PC-3 (cell line): ENCODE data around the gene CRTC3. TPM values are rescaled to one million over a fixed set of nuclear protein-coding genes. Genes with fewer than 3 reads are reported as not detected.

Experiments used
- ATAC-seq: fragments of 200-7000 bp; cut with Tn5 transposase; 2 replicates; pipeline ENCODE4 v1.9.1; 2020; ENCODE audit warnings: mild to moderate bottlenecking, moderate library complexity
- BruUV-seq: library from RNA; stranded (reverse); fragments of 400-500 nt; replicated peaks from 2 replicates; lab custom pipeline; 2021; lab: Mats Ljungman, UMichigan
- CTCF ChIA-PET: fragments of 300-600 bp; sonication (Branson Sonifier 250); formaldehyde crosslinking; loops from one replicate; lab custom pipeline; 2022; ENCODE audit warnings: antibody characterized with exemption; lab: Charles Lee
- POLR2A ChIA-PET: fragments of 300-600 bp; sonication (Branson Sonifier 250); formaldehyde crosslinking; loops from one replicate; lab custom pipeline; 2022; ENCODE audit warnings: antibody characterized with exemption; ENCODE audit not compliant: unreplicated experiment; lab: Charles Lee
- DNase-seq: peaks from one replicate; pipeline ENCODE4 v3.0.0-alpha.2; 2015
- H2AFZ ChIP-seq: fragments of 300-600 bp; sonication (generic); 2 replicates; pipeline ENCODE4 v1.6.0; 2016; ENCODE audit warnings: antibody characterized with exemption, low read length
- H3F3A ChIP-seq: fragments of 300-600 bp; sonication (generic); one replicate; pipeline ENCODE4 v1.6.0; 2017; ENCODE audit warnings: antibody characterized with exemption, low read length, control low read depth, mild to moderate bottlenecking; ENCODE audit not compliant: unreplicated experiment
- H3K27ac ChIP-seq: fragments of 300-600 bp; sonication (generic); 2 replicates; pipeline ENCODE4 v1.5.1; 2016; ENCODE audit warnings: mild to moderate bottlenecking, low read length
- H3K27me3 ChIP-seq: fragments of 300-600 bp; sonication (generic); 2 replicates; pipeline ENCODE4 v1.6.1; 2016; ENCODE audit warnings: low read length, mixed read lengths
- H3K36me3 ChIP-seq: fragments of 300-600 bp; sonication (generic); 2 replicates; pipeline ENCODE4 v1.6.1; 2016; ENCODE audit warnings: low read depth, mixed run types, low read length, mixed read lengths
- H3K4me1 ChIP-seq: fragments of 300-600 bp; sonication (generic); 2 replicates; pipeline ENCODE4 v1.5.1; 2016; ENCODE audit warnings: low read length; ENCODE audit not compliant: insufficient read depth
- H3K4me2 ChIP-seq: fragments of 300-600 bp; sonication (generic); 2 replicates; pipeline ENCODE4 v1.6.0; 2016; ENCODE audit warnings: low read length
- H3K4me3 ChIP-seq: fragments of 300-600 bp; sonication (generic); 2 replicates; pipeline ENCODE4 v1.5.1; 2016; ENCODE audit warnings: mild to moderate bottlenecking, low read length, mixed read lengths
- H3K79me2 ChIP-seq: fragments of 300-600 bp; sonication (generic); 2 replicates; pipeline ENCODE4 v1.6.1; 2017; ENCODE audit warnings: low read length, mixed read lengths
- H3K9ac ChIP-seq: fragments of 300-600 bp; sonication (generic); 2 replicates; pipeline ENCODE4 v1.6.0; 2016; ENCODE audit warnings: mild to moderate bottlenecking, low read length
- H3K9me2 ChIP-seq: fragments of 300-600 bp; sonication (generic); replicated peaks from 2 replicates; pipeline ENCODE4 v1.6.1; 2016; ENCODE audit warnings: mixed run types, low read length, mixed read lengths
- H3K9me3 ChIP-seq: fragments of 300-600 bp; sonication (generic); 2 replicates; pipeline ENCODE4 v1.6.1; 2016; ENCODE audit warnings: low read length, mixed read lengths
- H4K20me1 ChIP-seq: fragments of 300-600 bp; sonication (generic); 2 replicates; pipeline ENCODE4 v1.6.1; 2016; ENCODE audit warnings: low read length, mixed read lengths
- CTCF ChIP-seq: fragments of 300-600 bp; sonication (generic); conservative IDR thresholded peaks from 2 replicates; pipeline ENCODE4 v1.5.1; 2017; ENCODE audit warnings: antibody characterized with exemption, low read depth, mild to moderate bottlenecking, low read length
- EZH2 ChIP-seq: fragments of 300-600 bp; sonication (generic); IDR thresholded peaks from one replicate; pipeline ENCODE4 v1.6.1; 2017; ENCODE audit warnings: antibody characterized with exemption, mild to moderate bottlenecking, low read length; ENCODE audit not compliant: unreplicated experiment
- EZH2phosphoT487 ChIP-seq: fragments of 300-600 bp; sonication (generic); IDR thresholded peaks from 2 replicates; pipeline ENCODE4 v1.6.1; 2018; ENCODE audit warnings: mild to moderate bottlenecking, antibody characterized with exemption, low read length, borderline replicate concordance
- intact Hi-C: fragments of 100-400 bp; cut with micrococcal nuclease; formaldehyde crosslinking; loops from 2 replicates; pipeline ENCODE4 v1.9.0; 2023
- total RNA-seq: library from RNA; depleted of rRNA; stranded (reverse); fragments of >200 nt; gene quantifications from 2 replicates; pipeline ENCODE4 v1.2.3, GENCODE V29; 2014

The CRTC3 gene
- total RNA-seq, 1 experiment from 2014 or later = 12.4 TPM

GRCh38 chr15:90487186-90487585 is 42.5 kb upstream of the CRTC3 start:
- Histone ChIP-seq H3K9me2 (no peaks in the 10 kb centered on the region), H3K27ac (no peak overlapping the region), H3K4me3 (no peak overlapping the region), H4K20me1 (no peaks in the 10 kb centered on the region), H3K79me2 (no peaks in the 10 kb centered on the region), H3K9me3 (no peaks in the 10 kb centered on the region), H2AFZ (no peak overlapping the region), H3K36me3 (peaks cover 63% of the 10 kb centered on the region), H3K4me2 (no peak overlapping the region), H3K27me3 (no peaks in the 10 kb centered on the region), H3K4me1 (peaks cover 6% of the 10 kb centered on the region; the same call in 1 of the 2 replicates), H3K9ac (no peak overlapping the region), H3F3A (no peaks in the 10 kb centered on the region)
- no TSS peak for BruUV-seq
- DNase-seq (no peak), ATAC-seq (no peak)
- CTCF ChIA-PET = no interaction called here
- intact Hi-C loops = no loop called here
- TF ChIP-seq EZH2 (no peak), CTCF (no peak), EZH2phosphoT487 (no peak)
- POLR2A ChIA-PET = no interaction called here

- ChIA-PET POLR2A (no interaction called here), CTCF (interaction anchor here (1.0 kb wide), 1 partner anchor 170 kb away, joined by 3 read pairs; no protein-coding TSS in a partner anchor)
- H4K20me1 ChIP-seq = no peaks in the 10 kb centered on the region
- no peak overlapping the region for H3K4me3 ChIP-seq
- DNase-seq = no peak
- no peaks in the 10 kb centered on the region for H3K9me3 ChIP-seq
- no TSS peak for BruUV-seq
- peaks cover 6% of the 10 kb centered on the region; the same call in 1 of the 2 replicates for H3K4me1 ChIP-seq
- H2AFZ ChIP-seq = no peak overlapping the region
- no peak for TF ChIP-seq EZH2
- TF ChIP-seq EZH2phosphoT487 = no peak
- TF ChIP-seq CTCF = no peak
- no peaks in the 10 kb centered on the region for H3K27me3 ChIP-seq
- H3K27ac ChIP-seq = no peak overlapping the region
- no peaks in the 10 kb centered on the region for H3K9me2 ChIP-seq
- H3K79me2 ChIP-seq = no peaks in the 10 kb centered on the region
- intact Hi-C loops = no loop called here
- peaks cover 64% of the 10 kb centered on the region for H3K36me3 ChIP-seq
- H3K9ac ChIP-seq = no peak overlapping the region
- no peak overlapping the region for H3K4me2 ChIP-seq
- H3F3A ChIP-seq = no peaks in the 10 kb centered on the region
- peak; percentile 40; the same call in 1 of the 2 replicates for ATAC-seq
Observed at GRCh38 chr15:90489514-90489913, 40.2 kb upstream of the CRTC3 start.

- H3K9me3 ChIP-seq = no peaks in the 10 kb centered on the region
- H3K9me2 ChIP-seq = no peaks in the 10 kb centered on the region
- ChIA-PET POLR2A (no interaction called here), CTCF (interaction anchor here (1.0 kb wide), 1 partner anchor 170 kb away, joined by 3 read pairs; no protein-coding TSS in a partner anchor)
- no peak overlapping the region for H3K9ac ChIP-seq
- no peak overlapping the region for H2AFZ ChIP-seq
- no peak for TF ChIP-seq EZH2
- TF ChIP-seq CTCF = no peak
- TF ChIP-seq EZH2phosphoT487 = no peak
- H3K27me3 ChIP-seq = no peaks in the 10 kb centered on the region
- H3F3A ChIP-seq = no peaks in the 10 kb centered on the region
- peak; percentile 75 for ATAC-seq
- H3K36me3 ChIP-seq = peaks cover 63% of the 10 kb centered on the region
- peak; percentile 21 for DNase-seq
- peaks cover 6% of the 10 kb centered on the region; the same call in 1 of the 2 replicates for H3K4me1 ChIP-seq
- no peak overlapping the region for H3K4me3 ChIP-seq
- no peak overlapping the region for H3K4me2 ChIP-seq
- BruUV-seq = no TSS peak
- no peaks in the 10 kb centered on the region for H3K79me2 ChIP-seq
- no peaks in the 10 kb centered on the region for H4K20me1 ChIP-seq
- intact Hi-C loops = no loop called here
- H3K27ac ChIP-seq = no peak overlapping the region
Observed at GRCh38 chr15:90489944-90490343, 39.8 kb upstream of the CRTC3 start.
